Fibroblast of upper back skin (primary cell): ENCODE data around the gene PRKCA.

Source experiments
- DNase-seq: peaks from one replicate; pipeline ENCODE4 v3.0.0-alpha.2; 2013

Gene PRKCA

DNA sequence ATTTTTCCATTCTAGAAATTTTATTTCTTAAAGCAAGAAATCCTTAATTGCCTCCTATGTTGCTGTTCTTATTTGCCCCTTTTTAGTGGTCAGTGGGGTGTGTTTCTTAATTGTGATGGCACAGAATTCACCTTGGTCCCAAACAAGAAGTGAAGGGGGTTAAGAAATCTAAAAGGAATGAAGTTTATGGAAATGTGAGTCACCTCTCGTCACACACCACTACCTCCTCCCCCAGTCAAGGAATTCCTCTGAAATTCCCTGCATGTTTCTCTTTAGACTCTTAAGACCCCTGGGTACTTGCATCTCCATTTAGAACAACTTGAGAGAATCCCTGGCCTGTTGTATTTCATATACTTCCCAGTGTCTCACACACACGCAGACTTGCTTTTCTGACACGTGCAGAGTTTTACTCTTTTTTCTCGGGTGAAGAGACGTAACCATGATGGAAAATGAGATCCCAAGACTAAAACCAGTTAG lies 247.4 kb downstream of the PRKCA start:
- peak; percentile 99 for DNase-seq

DNA sequence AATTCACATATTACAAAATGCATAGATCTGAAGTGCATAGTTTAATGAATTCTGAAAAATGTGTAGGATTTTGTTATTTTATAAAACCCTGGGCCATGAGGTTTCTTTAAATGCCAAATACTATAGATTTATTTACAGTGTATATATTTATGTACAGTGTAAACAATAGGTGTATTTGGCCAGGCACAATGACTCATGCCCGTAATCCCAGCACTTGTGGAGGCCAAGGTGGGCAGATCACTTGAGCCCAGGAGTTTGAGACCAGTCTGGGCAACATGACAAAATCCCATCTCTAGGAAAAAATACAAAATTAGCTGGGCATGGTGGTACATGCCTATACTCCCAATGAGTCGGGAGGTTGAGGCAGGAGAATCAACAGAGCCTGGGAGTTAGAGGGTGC lies 249.4 kb downstream of the PRKCA start:
- no peak for DNase-seq

- DNase-seq = no peak
These were observed 250.0 kb downstream of the PRKCA start for GRCh38 chr17:66552371-66552770.

GRCh38 chr17:66555605-66556004 lies 253.2 kb downstream of the PRKCA start:
- DNase-seq = no peak

GRCh38 chr17:66557200-66557599 lies 254.8 kb downstream of the PRKCA start:
- no peak for DNase-seq

- no peak for DNase-seq
These were observed 255.5 kb downstream of the PRKCA start for GRCh38 chr17:66557886-66558285.

DNA sequence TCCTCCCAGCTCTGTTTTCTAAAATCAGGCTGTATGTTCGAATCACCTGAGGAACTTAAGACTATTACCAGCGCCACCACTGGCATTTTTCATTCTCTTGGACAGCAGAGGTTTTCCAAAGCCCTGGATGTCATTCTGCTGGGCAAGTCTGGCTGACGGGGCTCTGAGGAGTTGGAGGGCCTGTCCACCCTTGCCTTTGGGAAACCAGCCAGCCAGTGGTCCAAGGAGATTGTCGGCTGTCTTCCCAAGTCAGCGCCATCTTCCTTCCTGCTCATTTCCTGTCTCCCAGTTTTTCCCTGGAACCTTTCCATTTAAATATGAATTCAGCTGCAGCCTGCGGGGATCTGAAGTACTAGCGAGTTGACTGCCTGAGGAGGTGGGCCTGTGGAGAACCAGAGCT lies 258.3 kb downstream of the PRKCA start:
- DNase-seq = no peak

GRCh38 chr17:66562119-66562518 lies 259.7 kb downstream of the PRKCA start:
- no peak for DNase-seq

DNA sequence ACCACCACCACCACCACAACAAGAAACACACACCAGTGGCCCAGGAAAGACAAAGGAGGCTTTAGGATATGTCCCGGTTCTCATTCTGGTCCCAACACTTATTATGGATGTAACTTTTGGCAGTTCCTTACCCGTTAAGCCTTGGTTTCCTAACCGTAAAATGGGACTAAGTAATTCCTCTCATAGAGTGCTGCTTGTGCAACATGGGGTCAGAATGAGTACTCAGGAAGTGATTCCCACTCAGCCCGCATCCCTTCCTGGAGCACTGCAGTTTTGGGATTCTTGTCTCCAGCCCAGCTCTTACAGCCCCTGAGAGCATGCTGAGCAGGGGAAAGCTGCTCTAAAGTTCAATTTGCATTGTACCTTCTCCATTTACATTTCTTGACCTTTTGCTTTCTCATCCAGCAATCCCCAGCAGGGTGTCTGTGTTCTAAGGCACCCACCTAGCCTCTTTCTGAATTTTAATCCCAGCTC lies 262.6 kb downstream of the PRKCA start:
- peak; percentile 79 for DNase-seq

DNA sequence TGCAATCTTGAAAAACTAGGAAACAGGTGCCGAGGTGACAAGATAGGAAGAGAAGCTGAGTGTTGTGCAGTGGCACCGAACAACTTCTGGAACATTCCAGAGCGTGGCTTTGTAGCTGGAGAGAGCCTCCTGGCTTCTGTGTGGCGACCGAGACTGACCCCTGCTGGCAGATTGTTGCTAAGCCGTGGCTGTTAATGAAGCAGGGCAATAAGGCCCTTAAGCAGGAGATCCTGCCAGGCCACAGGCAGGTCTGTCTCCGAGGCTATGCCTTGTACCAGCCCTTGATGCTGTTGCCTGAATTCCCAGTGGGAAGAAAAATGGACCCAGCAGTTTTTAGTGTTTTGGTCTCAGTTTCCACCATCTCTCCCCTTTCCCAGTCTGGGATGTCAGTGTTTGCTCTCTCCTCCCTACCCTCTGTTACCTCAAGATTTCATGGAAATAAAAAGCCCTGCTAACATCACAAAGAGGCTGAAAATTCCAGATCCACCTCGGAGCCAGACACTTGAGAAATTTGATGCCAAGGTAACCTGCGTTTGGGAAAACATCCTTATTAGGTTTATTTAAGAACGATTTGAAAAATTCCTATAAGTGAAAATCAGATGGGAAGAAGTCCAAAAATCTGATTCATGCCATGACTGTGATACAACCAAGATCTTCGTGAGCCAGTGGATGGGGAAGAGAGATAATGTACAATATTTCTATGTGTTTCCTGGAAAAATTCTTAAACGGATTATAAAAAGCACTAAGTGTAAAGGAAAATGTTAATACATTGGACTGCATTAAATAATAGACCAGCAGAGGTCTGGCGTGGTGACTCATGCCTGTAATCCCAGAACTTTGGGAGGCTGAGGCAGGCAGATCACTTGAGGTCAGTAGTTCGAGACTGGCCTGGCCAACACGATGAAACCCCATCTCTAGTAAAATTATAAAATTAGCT lies 265.1 kb downstream of the PRKCA start:
- DNase-seq = peak; percentile 94

DNA sequence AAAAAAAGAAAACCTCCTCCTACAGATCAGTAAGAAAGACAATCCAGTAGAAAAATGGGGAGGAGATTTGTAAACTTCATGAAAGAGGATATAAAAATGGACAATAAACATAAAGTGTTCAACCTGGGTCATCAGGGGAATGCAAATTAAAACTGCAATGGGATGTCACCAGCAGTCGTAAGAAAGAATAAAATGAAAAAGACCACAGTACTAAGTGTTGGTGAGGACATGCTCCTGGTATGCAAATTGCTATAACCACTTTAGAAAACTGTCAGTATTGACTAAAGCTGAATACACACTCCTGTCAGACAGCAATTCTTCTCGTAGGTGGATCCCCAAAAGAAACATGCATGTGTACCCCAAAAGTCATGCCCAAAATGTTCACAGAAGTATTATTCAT lies 267.2 kb downstream of the PRKCA start:
- DNase-seq = no peak

GRCh38 chr17:66570447-66571195 lies 268.2 kb downstream of the PRKCA start:
- no peak for DNase-seq

GRCh38 chr17:66571745-66572144 lies 269.3 kb downstream of the PRKCA start:
- DNase-seq = no peak

GRCh38 chr17:66573078-66573477 lies 270.7 kb downstream of the PRKCA start:
- DNase-seq = no peak

DNA sequence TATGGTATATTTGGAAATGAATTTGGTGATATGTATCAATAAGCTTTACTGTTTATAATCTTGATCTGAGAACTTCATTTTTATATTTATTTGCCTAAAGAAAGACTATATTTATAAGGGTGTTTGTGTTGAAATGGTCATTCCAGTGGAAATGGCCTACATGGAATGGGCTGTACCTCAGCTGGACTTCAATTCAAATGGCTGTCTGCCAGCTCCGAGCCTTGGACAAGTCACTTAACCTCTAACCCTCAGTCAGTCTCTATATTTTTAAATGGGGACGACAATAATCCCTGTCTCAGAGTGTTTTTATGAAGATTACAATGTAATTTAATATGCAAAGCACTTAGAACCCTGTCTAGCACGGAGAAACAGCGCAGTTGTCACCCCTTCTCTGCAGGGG lies 271.7 kb downstream of the PRKCA start:
- DNase-seq = no peak

GRCh38 chr17:66576473-66576872 lies 274.1 kb downstream of the PRKCA start:
- no peak for DNase-seq

GRCh38 chr17:66577041-66577440 lies 274.6 kb downstream of the PRKCA start:
- DNase-seq = no peak

DNA sequence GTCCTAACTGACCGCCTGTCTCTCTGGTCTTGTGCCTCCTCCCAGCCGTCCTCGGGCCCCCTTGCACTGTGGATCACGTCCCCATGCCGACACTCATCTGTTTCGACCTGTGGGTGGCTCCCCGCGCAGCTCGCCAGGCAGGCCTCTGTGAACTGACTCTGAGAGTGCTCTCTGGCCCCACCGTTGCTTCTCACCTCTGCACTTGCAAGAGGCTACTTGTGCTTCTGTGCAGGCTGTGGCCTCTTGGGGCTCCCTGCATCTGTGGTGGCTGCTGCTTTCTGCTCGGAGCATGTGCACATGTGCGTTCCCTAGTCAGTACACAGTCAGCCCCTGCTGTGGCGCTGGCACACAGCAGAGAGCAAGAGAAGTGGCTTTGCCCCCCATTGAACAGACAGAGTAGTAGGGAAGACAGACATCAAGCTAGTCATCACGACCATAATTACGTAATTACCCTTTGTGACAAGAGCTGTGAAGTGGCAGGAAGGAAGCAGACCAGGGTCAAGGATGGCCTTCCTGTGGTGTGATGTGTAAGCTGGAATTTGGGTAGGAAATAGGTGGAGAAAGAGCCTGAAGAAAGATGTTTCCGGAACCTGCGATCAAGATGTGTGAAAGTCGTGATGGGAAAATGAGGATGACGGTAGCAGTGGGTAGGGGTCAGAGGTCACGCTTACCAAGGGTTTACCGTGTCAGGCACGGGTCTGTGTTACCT lies 276.5 kb downstream of the PRKCA start:
- DNase-seq = no peak

DNA sequence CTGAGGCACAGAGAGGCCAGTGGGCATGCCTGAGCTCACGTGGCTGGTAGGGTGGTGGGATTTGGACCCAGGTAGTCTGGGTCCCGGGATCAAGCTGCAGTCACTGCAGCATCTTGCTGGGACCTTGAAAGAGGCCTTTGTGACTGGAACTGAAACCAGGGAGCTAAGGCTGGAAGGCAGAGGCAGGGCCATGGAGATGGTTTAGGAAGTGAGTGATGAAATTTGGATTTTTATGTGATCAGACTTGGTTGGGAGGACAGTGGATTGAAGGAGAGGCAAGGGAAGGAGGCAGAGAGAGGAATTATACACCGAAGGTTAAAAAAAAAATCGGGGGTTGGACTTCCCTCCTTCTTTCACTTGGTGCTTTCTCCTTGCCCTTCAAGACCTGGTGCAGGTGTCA lies 277.1 kb downstream of the PRKCA start:
- DNase-seq = peak; percentile 36

- peak; percentile 46 for DNase-seq
These were observed 278.0 kb downstream of the PRKCA start for GRCh38 chr17:66580184-66580955.

- DNase-seq = peak; percentile 42
These were observed 278.6 kb downstream of the PRKCA start for GRCh38 chr17:66580956-66581391.
